Transverse colon (tissue), 4 donors: ENCODE data around the gene NCOA1. TPM values are rescaled to one million over a fixed set of nuclear protein-coding genes. Genes with fewer than 3 reads are reported as not detected.

Experiments used
- DNase-seq: peaks from one replicate; pipeline ENCODE4 v3.0.0-alpha.2; 2019
- H3K27ac ChIP-seq, 4 donors: fragments of 200-600 bp; sonication (generic); 2 replicates each; pipeline ENCODE4 v1.5.1; 2016 to 2018; ENCODE audit warnings: inconsistent platforms in 4 of 4
- H3K27me3 ChIP-seq: fragments of 200-600 bp; sonication (generic); 2 replicates; pipeline ENCODE4 v1.5.1; 2017; ENCODE audit warnings: inconsistent platforms
- H3K36me3 ChIP-seq, 4 donors: fragments of 200-600 bp; sonication (generic); 2 replicates each; pipeline ENCODE4 v1.5.1; 2017 to 2019; ENCODE audit warnings: inconsistent platforms in 4 of 4
- H3K4me1 ChIP-seq, 4 donors: fragments of 200-600 bp; sonication (generic); 2 replicates each; pipeline ENCODE4 v1.5.1; 2017 to 2020; ENCODE audit warnings: inconsistent platforms in 4 of 4
- H3K4me3 ChIP-seq, 4 donors: fragments of 200-600 bp; sonication (generic); 1 replicate in 1 of 4; 2 replicates in 3 of 4; pipeline versions ENCODE4 v1.5.1 to v1.6.1; 2017 to 2019; ENCODE audit warnings: inconsistent platforms in 4 of 4
- H3K9me3 ChIP-seq, 2 donors: fragments of 200-600 bp; sonication (generic); 2 replicates each; pipeline ENCODE4 v1.5.1; 2017 to 2019; ENCODE audit warnings: inconsistent platforms in 2 of 2
- EP300 ChIP-seq: sonication (generic); formaldehyde crosslinking; IDR thresholded peaks from one replicate; pipeline ENCODE4 v1.6.1; 2017; ENCODE audit warnings: antibody characterized with exemption, low read depth
- POLR2A ChIP-seq: fragments of 450-650 bp; IDR thresholded peaks from one replicate; pipeline ENCODE4 v1.6.1; 2016; ENCODE audit warnings: antibody characterized with exemption, mild to moderate bottlenecking, moderate library complexity
- POLR2AphosphoS5 ChIP-seq, 3 donors: sonication (generic); formaldehyde crosslinking; IDR thresholded peaks; one replicate each; pipeline ENCODE4 v1.6.1; 2016; ENCODE audit warnings: antibody characterized with exemption in 3 of 3
- WGBS, 2 donors: methylation state at CpG; one replicate each; pipeline ENCODE4 v1.1.5; 2018; ENCODE audit warnings: low coverage in 1 of 2; 5-methylcytosine and 5-hydroxymethylcytosine counted together
- in situ Hi-C, 4 donors: fragments of 200-750 bp; cut with MboI; loops; one replicate each; pipeline versions ENCODE4 v1.15.0 to v1.15.1; 2017; ENCODE audit warnings: low sequenced_read_pairs in 3 of 4, low pct_ligation_motif_present in 1 of 4, low pct_unique_long_range_greater_than_20kb in 1 of 4
- intact Hi-C: fragments of 100-400 bp; cut with DNase I; formaldehyde crosslinking; loops from one replicate; pipeline ENCODE4 v1.15.1; 2023; ENCODE audit warnings: low total_unique reads
- total RNA-seq, 4 donors: library from RNA; depleted of rRNA; stranded (reverse); fragments of >200 nt; gene quantifications; one replicate each; pipeline ENCODE4 v1.1.0, GENCODE V29; 2016
- TF ChIP-seq, protein P1 (sequence below), 5 experiments: fragments of 200-600 bp in 3 of 5; fragments of 450-650 bp in 2 of 5; sonication (generic) in 3 of 5; IDR thresholded peaks; 1 replicate in 2 of 5; 2 replicates in 3 of 5; pipeline ENCODE4 v1.5.1; 2016 to 2017; ENCODE audit warnings: antibody characterized with exemption in 5 of 5, inconsistent platforms in 3 of 5, mild to moderate bottlenecking in 2 of 5, moderate library complexity in 1 of 5

The NCOA1 gene
- total RNA-seq, 4 donors from 2014 or later = 32.9 to 56.5 (median 47.9) TPM

DNA sequence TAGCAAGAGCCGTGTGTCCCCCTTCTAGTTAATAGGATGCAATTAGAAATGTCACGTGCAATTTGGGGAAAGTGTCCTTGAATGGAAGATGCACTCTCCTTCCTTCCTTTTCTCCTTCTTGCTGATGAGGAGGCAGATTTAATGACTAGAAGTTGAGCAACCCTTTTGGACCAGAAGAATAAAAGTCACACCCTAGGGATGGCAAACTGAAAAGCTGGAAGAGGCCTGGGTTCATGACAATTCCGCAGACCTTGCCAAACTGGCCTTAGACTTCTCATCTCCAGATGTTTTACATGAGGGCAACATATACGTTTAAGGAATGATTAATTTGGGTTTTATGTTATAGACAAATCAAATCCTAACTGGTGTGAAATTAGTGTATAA lies 38.6 kb upstream of the NCOA1 start:
- TF ChIP-seq POLR2A (no peak), EP300 (no peak), POLR2AphosphoS5 (IDR thresholded peaks at IDR 0.05) (no peak)
- TF ChIP-seq, protein P1, sequence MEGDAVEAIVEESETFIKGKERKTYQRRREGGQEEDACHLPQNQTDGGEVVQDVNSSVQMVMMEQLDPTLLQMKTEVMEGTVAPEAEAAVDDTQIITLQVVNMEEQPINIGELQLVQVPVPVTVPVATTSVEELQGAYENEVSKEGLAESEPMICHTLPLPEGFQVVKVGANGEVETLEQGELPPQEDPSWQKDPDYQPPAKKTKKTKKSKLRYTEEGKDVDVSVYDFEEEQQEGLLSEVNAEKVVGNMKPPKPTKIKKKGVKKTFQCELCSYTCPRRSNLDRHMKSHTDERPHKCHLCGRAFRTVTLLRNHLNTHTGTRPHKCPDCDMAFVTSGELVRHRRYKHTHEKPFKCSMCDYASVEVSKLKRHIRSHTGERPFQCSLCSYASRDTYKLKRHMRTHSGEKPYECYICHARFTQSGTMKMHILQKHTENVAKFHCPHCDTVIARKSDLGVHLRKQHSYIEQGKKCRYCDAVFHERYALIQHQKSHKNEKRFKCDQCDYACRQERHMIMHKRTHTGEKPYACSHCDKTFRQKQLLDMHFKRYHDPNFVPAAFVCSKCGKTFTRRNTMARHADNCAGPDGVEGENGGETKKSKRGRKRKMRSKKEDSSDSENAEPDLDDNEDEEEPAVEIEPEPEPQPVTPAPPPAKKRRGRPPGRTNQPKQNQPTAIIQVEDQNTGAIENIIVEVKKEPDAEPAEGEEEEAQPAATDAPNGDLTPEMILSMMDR (IDR thresholded peaks at IDR 0.05) = no peak
- peaks cover 5 to 8% of the 10 kb centered on the region in 2 donors for H3K9me3 ChIP-seq
- 82 to 85% methylated on average over 4 of the region's 4 CpGs for WGBS, 2 donors
- in situ Hi-C loops = no loop called here
- no peak for DNase-seq
- intact Hi-C loops = no loop called here
- peaks cover 0 to 14% (median 4%) of the 10 kb centered on the region in 4 donors for H3K4me1 ChIP-seq
- no peak overlapping the region for H3K27ac ChIP-seq
- no peaks in the 10 kb centered on the region for H3K27me3 ChIP-seq
- H3K4me3 ChIP-seq = no peak overlapping the region
- H3K36me3 ChIP-seq = no peaks in the 10 kb centered on the region

- 79 to 80% methylated on average over 2 of the region's 2 CpGs for WGBS, 2 donors
- TF ChIP-seq, protein P1 (IDR thresholded peaks at IDR 0.05) = no peak
- TF ChIP-seq POLR2A (no peak), EP300 (no peak), POLR2AphosphoS5 (IDR thresholded peaks at IDR 0.05) (no peak)
- Histone ChIP-seq H3K4me3 (peak overlapping the region in 2 of 4 donors; percentile 3 to 27), H3K4me1 (peaks cover 0 to 14% (median 4%) of the 10 kb centered on the region in 4 donors), H3K27me3 (no peaks in the 10 kb centered on the region), H3K36me3 (no peaks in the 10 kb centered on the region), H3K9me3 (peaks cover 5 to 8% of the 10 kb centered on the region in 2 donors), H3K27ac (peak overlapping the region; percentile 33 to 63 (median 55))
- in situ Hi-C loops = no loop called here
- DNase-seq = no peak
- intact Hi-C loops = no loop called here
Measured at GRCh38 chr2:24453379-24454073, 37.5 kb upstream of the NCOA1 start.

DNA sequence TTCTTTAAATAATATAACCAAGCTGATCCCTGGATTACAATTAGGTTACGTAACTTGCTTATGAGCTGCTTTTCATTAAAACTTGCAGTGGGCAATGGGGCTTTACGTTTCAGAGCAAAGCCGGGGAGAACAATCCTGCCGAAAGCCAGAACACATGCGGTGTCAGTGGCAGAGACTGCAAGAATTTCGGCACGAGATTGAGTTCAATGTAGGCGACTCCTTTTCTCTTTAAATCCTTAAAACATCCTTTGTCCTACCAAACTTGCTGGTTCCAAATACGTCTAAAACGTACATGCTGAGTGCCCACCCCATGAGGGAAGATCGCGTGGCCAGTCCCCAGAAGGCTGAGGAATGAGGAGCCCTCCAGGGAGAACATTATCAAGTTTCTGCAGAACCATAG lies 36.8 kb upstream of the NCOA1 start:
- 35 to 73% methylated on average over 6 to 12 of the region's 12 CpGs for WGBS, 2 donors
- no peak for DNase-seq
- no peaks in the 10 kb centered on the region for H3K36me3 ChIP-seq
- TF ChIP-seq EP300 (no peak), POLR2AphosphoS5 (IDR thresholded peaks at IDR 0.05) (no peak), POLR2A (no peak)
- TF ChIP-seq, protein P1 (IDR thresholded peaks at IDR 0.05) = no peak
- H3K4me1 ChIP-seq = peaks cover 0 to 14% (median 4%) of the 10 kb centered on the region in 4 donors
- H3K27me3 ChIP-seq = no peaks in the 10 kb centered on the region
- peak overlapping the region in 2 of 4 donors; percentile 3 to 27 for H3K4me3 ChIP-seq
- intact Hi-C loops = no loop called here
- H3K27ac ChIP-seq = peak overlapping the region; percentile 33 to 63 (median 55)
- in situ Hi-C loops = no loop called here
- peaks cover under 1 to 4% of the 10 kb centered on the region in 2 donors for H3K9me3 ChIP-seq

- TF ChIP-seq POLR2AphosphoS5 (IDR thresholded peaks at IDR 0.05) = no peak
- no peak for TF ChIP-seq EP300
- no peak for TF ChIP-seq POLR2A
- TF ChIP-seq, protein P1 (IDR thresholded peaks at IDR 0.05) = no peak
- no peaks in the 10 kb centered on the region for H3K27me3 ChIP-seq
- DNase-seq = peak; percentile 54
- intact Hi-C loops = no loop called here
- peaks cover 0 to 14% (median 4%) of the 10 kb centered on the region in 4 donors for H3K4me1 ChIP-seq
- no peak overlapping the region for H3K4me3 ChIP-seq
- no peaks in the 10 kb centered on the region for H3K9me3 ChIP-seq
- in situ Hi-C loops = no loop called here
- H3K27ac ChIP-seq = peak overlapping the region in 1 of 4 donors; percentile 30
- 54% methylated on average over 8 of the region's 8 CpGs; no CpG with 5 or more reads in 1 of the 2 donors for WGBS, 2 donors
- H3K36me3 ChIP-seq = no peaks in the 10 kb centered on the region
Measured at GRCh38 chr2:24456599-24457556, 34.2 kb upstream of the NCOA1 start.
